Measurements from ENCODE around the gene BRD3OS. TPM values are rescaled to one million over a fixed set of nuclear protein-coding genes. Genes with fewer than 3 reads are reported as not detected.

BRD3OS gene
- total and polyA plus RNA-seq, 2 donors (not counting 1 experiment from before 2014, with no cell fraction given), result 12.4 to 19.4 TPM

GRCh38 chr9:134048582-134048968 lies 23.3 kb downstream of the BRD3OS start:
- H3K36me3 ChIP-seq (ENCODE audit: control insufficient read depth, insufficient read depth, low read length), result peaks cover 20% of the 10 kb centered on the region

GRCh38 chr9:134049236-134049635 lies 24.0 kb downstream of the BRD3OS start:
- H3K4me1 ChIP-seq (ENCODE audit: control insufficient read depth, extremely low read depth, insufficient read depth, low read length), result no peaks in the 10 kb centered on the region
- H3K4me2 ChIP-seq (ENCODE audit: extremely low read depth, insufficient read depth, low read length), result no peak overlapping the region
- no peak overlapping the region for H3K27ac ChIP-seq (ENCODE audit: insufficient read depth, low read length)
- H3K4me3 ChIP-seq (replicated peaks in 1 of 4; ENCODE audit: control extremely low read depth in 1 of 4, insufficient read depth in 1 of 4, low read depth in 3 of 4, low read length in 4 of 4), result no peak overlapping the region
- no peak overlapping the region for H3K9ac ChIP-seq (ENCODE audit: insufficient read depth, low read length)
- H2AFZ ChIP-seq (ENCODE audit: low read length), result no peak overlapping the region
- H3K36me3 ChIP-seq (ENCODE audit: control insufficient read depth, insufficient read depth, low read length), result peaks cover 20% of the 10 kb centered on the region
- no peaks in the 10 kb centered on the region for H3K9me3 ChIP-seq (ENCODE audit: control insufficient read depth, insufficient read depth, low read depth, low read length)
- DNase-seq (ENCODE audit: low read depth in 2 of 2), result no peak
- H3K79me2 ChIP-seq (ENCODE audit: control insufficient read depth, insufficient read depth, low read length), result peaks cover 2% of the 10 kb centered on the region
- H4K20me1 ChIP-seq (ENCODE audit: control insufficient read depth, extremely low read depth, insufficient read depth, low read length), result no peaks in the 10 kb centered on the region
- no peaks in the 10 kb centered on the region for H3K27me3 ChIP-seq (ENCODE audit: control insufficient read depth, insufficient read depth, low read length)
- TF ChIP-seq EZH2 (IDR thresholded peaks at IDR 0.05; ENCODE audit: low read length, missing control alignments) (no peak), CTCF (conservative IDR thresholded peaks at IDR 0.05 in 1 of 2, IDR thresholded peaks at IDR 0.05 in 1 of 2; ENCODE audit: low read depth in 1 of 2, low read length in 2 of 2) (no peak)

More at GRCh38 chr9:134048582-134048968, 23.3 kb downstream of the BRD3OS start:
- H3K4me1 ChIP-seq (ENCODE audit: control insufficient read depth, extremely low read depth, insufficient read depth, low read length), result no peaks in the 10 kb centered on the region
- no peaks in the 10 kb centered on the region for H3K27me3 ChIP-seq (ENCODE audit: control insufficient read depth, insufficient read depth, low read length)
- H3K27ac ChIP-seq (ENCODE audit: insufficient read depth, low read length), result no peak overlapping the region
- no peak overlapping the region for H2AFZ ChIP-seq (ENCODE audit: low read length)
- TF ChIP-seq EZH2 (IDR thresholded peaks at IDR 0.05; ENCODE audit: low read length, missing control alignments) (no peak), CTCF (conservative IDR thresholded peaks at IDR 0.05 in 1 of 2, IDR thresholded peaks at IDR 0.05 in 1 of 2; ENCODE audit: low read depth in 1 of 2, low read length in 2 of 2) (no peak)
- DNase-seq (ENCODE audit: low read depth in 2 of 2), result no peak
- no peaks in the 10 kb centered on the region for H4K20me1 ChIP-seq (ENCODE audit: control insufficient read depth, extremely low read depth, insufficient read depth, low read length)
- no peak overlapping the region for H3K4me3 ChIP-seq (replicated peaks in 1 of 4; ENCODE audit: control extremely low read depth in 1 of 4, insufficient read depth in 1 of 4, low read depth in 3 of 4, low read length in 4 of 4)
- H3K79me2 ChIP-seq (ENCODE audit: control insufficient read depth, insufficient read depth, low read length), result no peaks in the 10 kb centered on the region
- no peak overlapping the region for H3K9ac ChIP-seq (ENCODE audit: insufficient read depth, low read length)
- H3K4me2 ChIP-seq (ENCODE audit: extremely low read depth, insufficient read depth, low read length), result no peak overlapping the region
- H3K9me3 ChIP-seq (ENCODE audit: control insufficient read depth, insufficient read depth, low read depth, low read length), result no peaks in the 10 kb centered on the region

- H3K4me2 ChIP-seq (ENCODE audit: extremely low read depth, insufficient read depth, low read length), result no peak overlapping the region
- no peak overlapping the region for H3K27ac ChIP-seq (ENCODE audit: insufficient read depth, low read length)
- no peaks in the 10 kb centered on the region for H3K4me1 ChIP-seq (ENCODE audit: control insufficient read depth, extremely low read depth, insufficient read depth, low read length)
- no peaks in the 10 kb centered on the region for H3K9me3 ChIP-seq (ENCODE audit: control insufficient read depth, insufficient read depth, low read depth, low read length)
- H4K20me1 ChIP-seq (ENCODE audit: control insufficient read depth, extremely low read depth, insufficient read depth, low read length), result no peaks in the 10 kb centered on the region
- H3K9ac ChIP-seq (ENCODE audit: insufficient read depth, low read length), result no peak overlapping the region
- no peak for TF ChIP-seq EZH2 (IDR thresholded peaks at IDR 0.05; ENCODE audit: low read length, missing control alignments)
- DNase-seq (ENCODE audit: low read depth in 2 of 2), result no peak
- peaks cover 7% of the 10 kb centered on the region for H3K79me2 ChIP-seq (ENCODE audit: control insufficient read depth, insufficient read depth, low read length)
- H3K36me3 ChIP-seq (ENCODE audit: control insufficient read depth, insufficient read depth, low read length), result peaks cover 20% of the 10 kb centered on the region
- no peak overlapping the region for H3K4me3 ChIP-seq (replicated peaks in 1 of 4; ENCODE audit: control extremely low read depth in 1 of 4, insufficient read depth in 1 of 4, low read depth in 3 of 4, low read length in 4 of 4)
- no peak overlapping the region for H2AFZ ChIP-seq (ENCODE audit: low read length)
- H3K27me3 ChIP-seq (ENCODE audit: control insufficient read depth, insufficient read depth, low read length), result no peaks in the 10 kb centered on the region
Measured at GRCh38 chr9:134049772-134050588, 24.7 kb downstream of the BRD3OS start.
